HCT116 (cell line): ENCODE measurements around the gene AMMECR1.

ENCODE experiments used
- ATF3 ChIP-seq: IDR thresholded peaks from 2 replicates; pipeline ENCODE4 v1.6.1; 2012
- CTCF ChIP-seq, 3 experiments: fragments of 200-600 bp in 1 of 3; sonication (generic) in 1 of 3; IDR thresholded peaks in 2 of 3; conservative IDR thresholded peaks in 1 of 3; 2 replicates each; pipeline ENCODE4 v1.5.1; 2012 to 2017; ENCODE audit warnings: low read depth in 2 of 3, low read length in 2 of 3, antibody characterized with exemption in 1 of 3, borderline replicate concordance in 1 of 3, control low read depth in 1 of 3, mild to moderate bottlenecking in 1 of 3, mixed read lengths in 1 of 3, mixed run types in 1 of 3, moderate library complexity in 1 of 3; ENCODE audit not compliant: insufficient read depth in 1 of 3
- EZH2 ChIP-seq: fragments of 200-600 bp; sonication (generic); IDR thresholded peaks from 2 replicates; pipeline ENCODE4 v1.6.1; 2017; ENCODE audit warnings: antibody characterized with exemption, mixed run types
- POLR2AphosphoS5 ChIP-seq: IDR thresholded peaks from 2 replicates; pipeline ENCODE4 v1.6.1; 2011; ENCODE audit warnings: mild to moderate bottlenecking, low read depth, low read length, moderate library complexity
- SIN3A ChIP-seq: IDR thresholded peaks from 2 replicates; pipeline ENCODE4 v1.6.1; 2012; ENCODE audit warnings: low read depth
- ZNF274 ChIP-seq: fragments of 200-500 bp; sonication (Bioruptor generic); IDR thresholded peaks from 2 replicates; pipeline ENCODE4 v1.6.1; 2014; ENCODE audit warnings: mild to moderate bottlenecking, low read depth, low read length, inconsistent platforms

GRCh38 chrX:110321081-110321480 lies 3.2 kb upstream of the AMMECR1 start:
- TF ChIP-seq CTCF (IDR thresholded peaks at IDR 0.05 in 2 of 3, conservative IDR thresholded peaks at IDR 0.05 in 1 of 3; ENCODE audit: borderline replicate concordance in 1 of 3, insufficient read depth in 1 of 3, low read depth in 2 of 3, low read length in 2 of 3) (no peak), EZH2 (no peak), SIN3A (no peak), ZNF274 (no peak), ATF3 (no peak), POLR2AphosphoS5 (no peak)
